GM21825 (cell line): Measurements from ENCODE around the gene SLC43A3.

Source experiments
- ATAC-seq: cut with Tn5 transposase; IDR thresholded peaks from one replicate; pipeline ENCODE4 v1.9.1; 2021; ENCODE audit warnings: mild to moderate bottlenecking, moderate library complexity; ENCODE audit not compliant: unreplicated experiment

Gene SLC43A3

GRCh38 chr11:57360991-57361390, 65.9 kb downstream of the SLC43A3 start:
- ATAC-seq, result no peak

- no peak for ATAC-seq
Measured at GRCh38 chr11:57359896-57360690, 66.8 kb downstream of the SLC43A3 start.

- no peak for ATAC-seq
Measured at GRCh38 chr11:57359396-57359795, 67.5 kb downstream of the SLC43A3 start.

GRCh38 chr11:57358991-57359390, 67.9 kb downstream of the SLC43A3 start:
- no peak for ATAC-seq

GRCh38 chr11:57358543-57358961, 68.4 kb downstream of the SLC43A3 start:
- ATAC-seq, result no peak

GRCh38 chr11:57357856-57358255, 69.1 kb downstream of the SLC43A3 start:
- ATAC-seq, result no peak

GRCh38 chr11:57357310-57357709, 69.6 kb downstream of the SLC43A3 start:
- no peak for ATAC-seq
